GM10266 (cell line): ENCODE measurements around the gene RIMOC1.

Source experiments
- DNase-seq: peaks from one replicate; pipeline ENCODE4 v3.0.0; 2012; ENCODE audit errors: extremely low spot score
- CTCF ChIP-seq: IDR thresholded peaks from 2 replicates; pipeline ENCODE4 v1.5.1; 2012; ENCODE audit warnings: mild to moderate bottlenecking, low read depth; ENCODE audit not compliant: control insufficient read depth, insufficient read depth; ENCODE audit errors: missing control alignments

RIMOC1 gene

GRCh38 chr5:41892031-41892430, 12.1 kb upstream of the RIMOC1 start:
- TF ChIP-seq CTCF, result no peak

GRCh38 chr5:41893074-41893851, 10.9 kb upstream of the RIMOC1 start:
- TF ChIP-seq CTCF, result no peak
- peak; percentile 12 for DNase-seq

More at GRCh38 chr5:41892031-41892430, 12.1 kb upstream of the RIMOC1 start:
- DNase-seq, result no peak

GRCh38 chr5:41896230-41896629, 7.9 kb upstream of the RIMOC1 start:
- no peak for DNase-seq

GRCh38 chr5:41903382-41903891, 707 bp upstream of the RIMOC1 start:
- DNase-seq, result no peak
- no peak for TF ChIP-seq CTCF

More at GRCh38 chr5:41896230-41896629, 7.9 kb upstream of the RIMOC1 start:
- no peak for TF ChIP-seq CTCF

- TF ChIP-seq CTCF, result no peak
These were observed 2.0 kb downstream of the RIMOC1 start for GRCh38 chr5:41906151-41906550.

GRCh38 chr5:41908374-41909079, 4.4 kb downstream of the RIMOC1 start:
- no peak for TF ChIP-seq CTCF

More at GRCh38 chr5:41906151-41906550, 2.0 kb downstream of the RIMOC1 start:
- DNase-seq, result no peak

More at GRCh38 chr5:41908374-41909079, 4.4 kb downstream of the RIMOC1 start:
- DNase-seq, result no peak
